ENCODE measurements around the gene TTC7B.

The TTC7B gene

DNA sequence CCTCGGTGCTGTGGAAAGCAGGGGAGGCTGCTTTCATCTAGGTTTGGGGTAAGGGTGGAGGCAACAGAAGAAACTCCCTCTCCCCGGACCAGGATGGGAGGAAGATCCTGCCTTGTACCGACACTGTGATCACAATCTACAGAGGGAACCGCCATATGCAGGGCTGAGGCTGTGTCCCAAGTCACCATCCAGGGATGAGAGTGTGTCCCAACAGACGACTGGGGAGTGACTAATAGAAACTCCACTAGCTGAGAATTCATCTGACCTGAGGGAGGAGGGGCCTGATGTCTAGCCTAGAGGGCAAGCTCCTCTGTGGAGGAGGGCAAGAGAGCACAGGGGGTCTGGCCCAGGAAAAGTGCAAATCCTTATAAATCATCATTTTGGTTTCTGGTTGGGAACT lies 247.0 kb downstream of the TTC7B start:
- DNase-seq (no peak), ATAC-seq (ENCODE audit: insufficient read depth, low read depth) (no peak)
- H3K27me3 ChIP-seq (ENCODE audit: insufficient read depth, low read length, poor library complexity): no peaks in the 10 kb centered on the region
- H3K4me2 ChIP-seq (ENCODE audit: insufficient read depth, low read length): no peak overlapping the region
- no peak overlapping the region for H3K27ac ChIP-seq (ENCODE audit: low read length)
- no peaks in the 10 kb centered on the region for H3K79me2 ChIP-seq (ENCODE audit: insufficient read depth, low read length)
- H3K9ac ChIP-seq (ENCODE audit: low read depth, low read length): no peak overlapping the region
- H3K4me3 ChIP-seq (ENCODE audit: low read depth in 1 of 2, low read length in 2 of 2): no peak overlapping the region
- no peaks in the 10 kb centered on the region for H3K4me1 ChIP-seq (ENCODE audit: insufficient read depth, low read length)
- no peaks in the 10 kb centered on the region for H3K36me3 ChIP-seq (ENCODE audit: insufficient read depth, low read length)
- H2AFZ ChIP-seq (ENCODE audit: low read depth, low read length): no peak overlapping the region
- H3K9me3 ChIP-seq (ENCODE audit: insufficient read depth, low read length, severe bottlenecking): no peaks in the 10 kb centered on the region
- no peaks in the 10 kb centered on the region for H4K20me1 ChIP-seq (ENCODE audit: insufficient read depth, low read length)
- TF ChIP-seq EZH2 (IDR thresholded peaks at IDR 0.05; ENCODE audit: borderline replicate concordance, low read depth, low read length, severe bottlenecking): no peak

DNA sequence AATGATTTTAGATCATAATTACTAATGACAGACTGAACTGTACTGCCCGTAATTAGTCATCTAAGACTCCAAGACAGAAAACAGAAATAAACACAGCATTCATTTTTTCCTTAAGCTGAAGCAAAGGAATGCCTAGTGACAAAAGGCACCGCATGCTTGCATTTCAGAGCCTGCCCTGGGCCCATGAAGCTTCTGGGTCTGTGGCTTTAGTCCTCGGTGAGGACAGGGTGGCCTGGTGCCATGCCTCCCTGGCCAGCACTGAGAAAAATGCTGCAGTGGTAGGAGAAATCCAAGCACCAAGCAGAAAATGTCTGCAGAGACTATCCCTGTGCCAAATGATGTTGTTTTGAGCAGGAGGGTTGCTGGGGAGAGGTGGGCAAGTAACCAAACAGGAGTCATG lies 247.8 kb downstream of the TTC7B start:
- Histone ChIP-seq H3K36me3 (ENCODE audit: insufficient read depth, low read length) (no peaks in the 10 kb centered on the region), H3K27ac (ENCODE audit: low read length) (no peak overlapping the region), H3K4me1 (ENCODE audit: insufficient read depth, low read length) (no peaks in the 10 kb centered on the region), H3K4me3 (ENCODE audit: low read depth in 1 of 2, low read length in 2 of 2) (no peak overlapping the region), H3K9ac (ENCODE audit: low read depth, low read length) (no peak overlapping the region), H3K27me3 (ENCODE audit: insufficient read depth, low read length, poor library complexity) (no peaks in the 10 kb centered on the region), H3K4me2 (ENCODE audit: insufficient read depth, low read length) (no peak overlapping the region), H3K79me2 (ENCODE audit: insufficient read depth, low read length) (no peaks in the 10 kb centered on the region), H3K9me3 (ENCODE audit: insufficient read depth, low read length, severe bottlenecking) (no peaks in the 10 kb centered on the region), H2AFZ (ENCODE audit: low read depth, low read length) (no peak overlapping the region), H4K20me1 (ENCODE audit: insufficient read depth, low read length) (no peaks in the 10 kb centered on the region)
- TF ChIP-seq, protein P1, sequence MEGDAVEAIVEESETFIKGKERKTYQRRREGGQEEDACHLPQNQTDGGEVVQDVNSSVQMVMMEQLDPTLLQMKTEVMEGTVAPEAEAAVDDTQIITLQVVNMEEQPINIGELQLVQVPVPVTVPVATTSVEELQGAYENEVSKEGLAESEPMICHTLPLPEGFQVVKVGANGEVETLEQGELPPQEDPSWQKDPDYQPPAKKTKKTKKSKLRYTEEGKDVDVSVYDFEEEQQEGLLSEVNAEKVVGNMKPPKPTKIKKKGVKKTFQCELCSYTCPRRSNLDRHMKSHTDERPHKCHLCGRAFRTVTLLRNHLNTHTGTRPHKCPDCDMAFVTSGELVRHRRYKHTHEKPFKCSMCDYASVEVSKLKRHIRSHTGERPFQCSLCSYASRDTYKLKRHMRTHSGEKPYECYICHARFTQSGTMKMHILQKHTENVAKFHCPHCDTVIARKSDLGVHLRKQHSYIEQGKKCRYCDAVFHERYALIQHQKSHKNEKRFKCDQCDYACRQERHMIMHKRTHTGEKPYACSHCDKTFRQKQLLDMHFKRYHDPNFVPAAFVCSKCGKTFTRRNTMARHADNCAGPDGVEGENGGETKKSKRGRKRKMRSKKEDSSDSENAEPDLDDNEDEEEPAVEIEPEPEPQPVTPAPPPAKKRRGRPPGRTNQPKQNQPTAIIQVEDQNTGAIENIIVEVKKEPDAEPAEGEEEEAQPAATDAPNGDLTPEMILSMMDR (IDR thresholded peaks at IDR 0.05; ENCODE audit: borderline replicate concordance, extremely low read depth, low read length, poor library complexity, severe bottlenecking): no peak
- TF ChIP-seq EZH2 (IDR thresholded peaks at IDR 0.05; ENCODE audit: borderline replicate concordance, low read depth, low read length, severe bottlenecking): no peak
- no peak for ATAC-seq (ENCODE audit: insufficient read depth, low read depth)
- no peak for DNase-seq

DNA sequence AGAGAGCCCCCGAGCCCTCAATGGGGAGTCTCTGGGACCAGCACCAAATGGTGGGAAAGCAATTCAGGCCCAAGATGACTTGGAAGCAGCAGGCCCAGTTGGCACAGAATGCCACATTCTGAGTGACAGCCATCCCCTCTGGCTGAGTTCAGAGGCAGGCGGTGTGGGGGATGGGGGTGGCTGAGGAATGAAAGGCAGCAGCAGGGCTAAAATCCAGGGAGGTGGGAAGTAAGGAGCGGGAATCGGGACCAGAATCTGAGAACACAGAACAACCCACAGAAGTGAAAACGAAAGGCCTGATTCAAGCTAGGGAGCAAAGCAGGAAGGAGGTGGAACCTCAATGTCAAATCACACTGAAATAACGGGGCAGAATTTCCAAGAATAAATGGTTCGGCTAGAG lies 248.2 kb downstream of the TTC7B start:
- no peak for ATAC-seq (ENCODE audit: insufficient read depth, low read depth)
- H2AFZ ChIP-seq (ENCODE audit: low read depth, low read length): no peak overlapping the region

DNA sequence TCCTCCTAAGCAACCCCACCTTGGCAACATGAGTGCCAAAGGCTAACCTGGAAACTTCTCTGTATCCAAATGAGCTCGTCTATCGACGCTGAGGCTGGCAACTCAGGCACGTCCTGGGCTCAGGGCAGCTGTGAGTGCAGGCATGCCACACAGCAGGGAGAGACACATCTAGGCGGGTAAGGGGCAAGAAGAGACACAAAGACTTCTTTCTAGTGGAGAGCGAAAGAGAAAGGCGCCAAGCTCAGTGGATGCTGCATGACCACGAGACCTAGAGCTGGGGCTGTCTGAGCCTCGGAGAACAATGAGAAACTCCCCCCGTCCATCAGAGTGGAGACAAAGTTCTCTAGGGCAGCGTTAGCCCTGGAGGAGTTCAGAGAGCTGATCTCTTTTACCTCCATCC lies 249.0 kb downstream of the TTC7B start:
- H3K79me2 ChIP-seq (ENCODE audit: insufficient read depth, low read length): no peaks in the 10 kb centered on the region
- no peak overlapping the region for H3K27ac ChIP-seq (ENCODE audit: low read length)
- H3K36me3 ChIP-seq (ENCODE audit: insufficient read depth, low read length): no peaks in the 10 kb centered on the region
- no peak for TF ChIP-seq EZH2 (IDR thresholded peaks at IDR 0.05; ENCODE audit: borderline replicate concordance, low read depth, low read length, severe bottlenecking)
- TF ChIP-seq, protein P1 (IDR thresholded peaks at IDR 0.05; ENCODE audit: borderline replicate concordance, extremely low read depth, low read length, poor library complexity, severe bottlenecking): no peak
- H2AFZ ChIP-seq (ENCODE audit: low read depth, low read length): no peak overlapping the region
- ATAC-seq (ENCODE audit: insufficient read depth, low read depth) (no peak), DNase-seq (no peak)
- no peaks in the 10 kb centered on the region for H4K20me1 ChIP-seq (ENCODE audit: insufficient read depth, low read length)
- no peaks in the 10 kb centered on the region for H3K27me3 ChIP-seq (ENCODE audit: insufficient read depth, low read length, poor library complexity)
- no peak overlapping the region for H3K4me2 ChIP-seq (ENCODE audit: insufficient read depth, low read length)
- H3K4me1 ChIP-seq (ENCODE audit: insufficient read depth, low read length): no peaks in the 10 kb centered on the region
- H3K9me3 ChIP-seq (ENCODE audit: insufficient read depth, low read length, severe bottlenecking): no peaks in the 10 kb centered on the region
- H3K9ac ChIP-seq (ENCODE audit: low read depth, low read length): no peak overlapping the region
- no peak overlapping the region for H3K4me3 ChIP-seq (ENCODE audit: low read depth in 1 of 2, low read length in 2 of 2)

More for the DNA sequence above, 248.2 kb downstream of the TTC7B start:
- Histone ChIP-seq H3K36me3 (ENCODE audit: insufficient read depth, low read length) (no peaks in the 10 kb centered on the region), H3K4me3 (ENCODE audit: low read depth in 1 of 2, low read length in 2 of 2) (no peak overlapping the region), H3K4me2 (ENCODE audit: insufficient read depth, low read length) (no peak overlapping the region), H3K27me3 (ENCODE audit: insufficient read depth, low read length, poor library complexity) (no peaks in the 10 kb centered on the region), H3K4me1 (ENCODE audit: insufficient read depth, low read length) (no peaks in the 10 kb centered on the region), H3K9me3 (ENCODE audit: insufficient read depth, low read length, severe bottlenecking) (no peaks in the 10 kb centered on the region), H3K79me2 (ENCODE audit: insufficient read depth, low read length) (no peaks in the 10 kb centered on the region), H4K20me1 (ENCODE audit: insufficient read depth, low read length) (no peaks in the 10 kb centered on the region), H3K9ac (ENCODE audit: low read depth, low read length) (no peak overlapping the region), H3K27ac (ENCODE audit: low read length) (no peak overlapping the region)
- no peak for DNase-seq
- TF ChIP-seq, protein P1 (IDR thresholded peaks at IDR 0.05; ENCODE audit: borderline replicate concordance, extremely low read depth, low read length, poor library complexity, severe bottlenecking): no peak
- no peak for TF ChIP-seq EZH2 (IDR thresholded peaks at IDR 0.05; ENCODE audit: borderline replicate concordance, low read depth, low read length, severe bottlenecking)
